ENCODE measurements around the gene ZNF318.

The ZNF318 gene

DNA sequence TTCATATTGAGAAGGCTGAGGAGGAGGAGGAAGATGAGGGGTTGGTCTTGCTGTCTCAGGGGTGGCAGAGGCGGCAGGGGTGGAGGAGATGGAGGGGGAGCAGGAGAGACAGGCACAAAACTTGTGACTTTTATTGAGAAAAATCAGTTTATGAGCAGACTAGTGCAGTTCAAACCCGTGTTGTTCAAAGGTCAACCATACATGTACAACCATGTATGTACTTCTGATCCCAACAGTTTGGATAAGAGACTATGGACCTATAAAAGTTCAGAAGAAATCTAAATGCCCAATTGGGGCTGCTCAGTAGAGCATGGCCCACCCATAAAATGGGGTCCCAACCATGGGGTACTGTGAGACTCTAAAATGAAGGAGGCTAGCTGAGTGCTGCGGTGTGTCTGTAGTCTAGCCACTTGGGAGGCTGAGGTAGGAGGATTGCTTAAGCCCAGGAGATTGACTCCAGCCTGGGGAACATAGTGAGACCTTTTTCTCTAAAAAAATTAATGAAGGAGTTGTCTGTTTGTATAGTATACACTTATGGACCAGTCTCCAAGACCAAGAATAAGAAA, 79.0 kb downstream of the ZNF318 start:
- H2BK12ac ChIP-seq (ENCODE audit: low read length in 2 of 2) = no peak overlapping the region
- H3K36me3 ChIP-seq (ENCODE audit: control insufficient read depth in 1 of 2, insufficient read depth in 2 of 2, low read depth in 1 of 2, low read length in 2 of 2) = no peaks in the 10 kb centered on the region
- no peak overlapping the region for H3K9ac ChIP-seq (ENCODE audit: low read length)
- H3K23ac ChIP-seq (ENCODE audit: low read length in 2 of 2) = no peak overlapping the region
- no peak overlapping the region for H4K91ac ChIP-seq (ENCODE audit: low read length)
- no peak overlapping the region for H3K4me2 ChIP-seq (ENCODE audit: low read length, poor library complexity, severe bottlenecking)
- H3K4me1 ChIP-seq (ENCODE audit: control insufficient read depth, insufficient read depth, low read depth, low read length) = peaks cover under 1% of the 10 kb centered on the region
- H2BK15ac ChIP-seq (ENCODE audit: low read depth, poor library complexity, severe bottlenecking) = no peak overlapping the region
- no peak overlapping the region for H2AK5ac ChIP-seq (ENCODE audit: low read length, severe bottlenecking)
- H3K18ac ChIP-seq (ENCODE audit: low read depth in 1 of 2, low read length in 2 of 2) = no peak overlapping the region
- no peak overlapping the region for H4K8ac ChIP-seq (ENCODE audit: low read length)
- no peaks in the 10 kb centered on the region for H3K9me3 ChIP-seq (ENCODE audit: control insufficient read depth, low read length)
- H2BK5ac ChIP-seq (ENCODE audit: low read depth, low read length, poor library complexity, severe bottlenecking) = no peak overlapping the region
- H3K4me3 ChIP-seq (ENCODE audit: insufficient read depth in 1 of 2, low read depth in 1 of 2, low read length in 2 of 2) = no peak overlapping the region
- DNase-seq = no peak
- H2AFZ ChIP-seq (ENCODE audit: low read depth, low read length) = no peak overlapping the region
- no peak overlapping the region for H3K4ac ChIP-seq (ENCODE audit: low read depth in 1 of 2, low read length in 2 of 2)
- H3K79me1 ChIP-seq (replicated peaks; ENCODE audit: low read length, poor library complexity, severe bottlenecking) = no peaks in the 10 kb centered on the region
- no peak overlapping the region for H3K27ac ChIP-seq (ENCODE audit: low read length, poor library complexity, severe bottlenecking)
- WGBS = 88% methylated on average over 3 of the region's 3 CpGs
- peaks cover 18 to 34% of the 10 kb centered on the region in 2 experiments for H3K27me3 ChIP-seq (ENCODE audit: control insufficient read depth in 1 of 2, insufficient read depth in 1 of 2, low read length in 2 of 2)
- H2BK120ac ChIP-seq (ENCODE audit: low read depth, low read length) = no peak overlapping the region
- H3K14ac ChIP-seq (ENCODE audit: low read length in 2 of 2) = no peak overlapping the region

DNA sequence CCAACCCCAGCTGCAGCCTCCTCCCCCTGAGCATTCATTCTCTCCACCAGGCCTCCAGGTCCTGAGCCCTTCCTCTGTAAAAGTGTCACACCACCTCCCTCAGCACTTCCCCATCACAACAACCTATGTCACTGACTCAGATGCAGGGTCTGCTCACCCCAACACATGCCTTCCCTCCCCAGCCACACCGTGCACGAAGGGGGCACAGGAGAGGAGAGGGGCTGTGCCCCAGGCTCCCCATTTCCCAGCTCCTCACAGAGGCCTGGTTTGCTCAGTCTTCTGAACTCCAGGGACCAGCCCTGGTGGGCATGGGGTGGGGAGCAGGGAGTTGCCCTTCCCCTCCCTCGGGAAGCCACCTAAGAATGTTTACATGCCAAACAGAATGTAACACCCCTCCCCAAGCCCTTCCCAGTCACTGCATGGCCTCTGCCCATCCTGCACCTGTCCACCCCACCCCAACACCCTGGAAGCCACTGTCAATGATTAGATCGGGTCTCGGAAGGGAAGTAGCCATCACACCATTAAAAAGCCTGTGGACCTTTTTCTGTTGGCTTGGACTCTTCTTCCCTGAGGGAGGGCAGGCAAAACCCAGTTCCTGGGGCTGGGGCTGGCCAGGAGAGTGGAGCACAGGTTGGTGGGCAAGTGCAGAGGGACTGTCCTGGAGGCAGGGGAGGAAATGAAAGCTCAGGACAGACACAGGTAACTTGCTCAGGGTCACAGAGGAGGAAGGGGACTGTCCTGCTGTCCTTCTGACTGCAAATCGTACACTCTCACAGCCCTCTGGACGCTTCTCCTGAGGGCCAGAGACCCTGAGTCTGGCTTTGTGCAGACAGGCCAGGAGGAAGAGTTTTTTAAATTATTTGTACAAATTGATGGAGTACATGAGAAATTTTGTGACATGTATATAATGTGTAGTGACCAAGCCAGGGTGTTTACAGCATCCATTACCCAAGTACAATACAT, 81.4 kb downstream of the ZNF318 start:
- Histone ChIP-seq H3K4me1 (ENCODE audit: control insufficient read depth, insufficient read depth, low read depth, low read length) (peaks cover 4% of the 10 kb centered on the region), H2BK120ac (ENCODE audit: low read depth, low read length) (no peak overlapping the region), H2BK15ac (ENCODE audit: low read depth, poor library complexity, severe bottlenecking) (no peak overlapping the region), H3K4ac (ENCODE audit: low read depth in 1 of 2, low read length in 2 of 2) (no peak overlapping the region), H3K27me3 (ENCODE audit: control insufficient read depth in 1 of 2, insufficient read depth in 1 of 2, low read length in 2 of 2) (peaks cover 33 to 49% of the 10 kb centered on the region in 2 experiments), H2BK5ac (ENCODE audit: low read depth, low read length, poor library complexity, severe bottlenecking) (no peak overlapping the region), H3K14ac (ENCODE audit: low read length in 2 of 2) (peak overlapping the region in 1 of 2 experiments; percentile 64), H3K27ac (ENCODE audit: low read length, poor library complexity, severe bottlenecking) (no peak overlapping the region), H3K9me3 (ENCODE audit: control insufficient read depth, low read length) (no peaks in the 10 kb centered on the region), H2BK12ac (ENCODE audit: low read length in 2 of 2) (no peak overlapping the region), H3K79me1 (replicated peaks; ENCODE audit: low read length, poor library complexity, severe bottlenecking) (no peaks in the 10 kb centered on the region), H4K8ac (ENCODE audit: low read length) (no peak overlapping the region), H2AFZ (ENCODE audit: low read depth, low read length) (no peak overlapping the region), H3K4me2 (ENCODE audit: low read length, poor library complexity, severe bottlenecking) (no peak overlapping the region), H4K91ac (ENCODE audit: low read length) (no peak overlapping the region), H3K18ac (ENCODE audit: low read depth in 1 of 2, low read length in 2 of 2) (no peak overlapping the region), H2AK5ac (ENCODE audit: low read length, severe bottlenecking) (no peak overlapping the region), H3K4me3 (ENCODE audit: insufficient read depth in 1 of 2, low read depth in 1 of 2, low read length in 2 of 2) (no peak overlapping the region), H3K23ac (ENCODE audit: low read length in 2 of 2) (no peak overlapping the region), H3K36me3 (ENCODE audit: control insufficient read depth in 1 of 2, insufficient read depth in 2 of 2, low read depth in 1 of 2, low read length in 2 of 2) (no peaks in the 10 kb centered on the region), H3K9ac (ENCODE audit: low read length) (no peak overlapping the region)
- WGBS = 86% methylated on average over 5 of the region's 7 CpGs
- DNase-seq = no peak

DNA sequence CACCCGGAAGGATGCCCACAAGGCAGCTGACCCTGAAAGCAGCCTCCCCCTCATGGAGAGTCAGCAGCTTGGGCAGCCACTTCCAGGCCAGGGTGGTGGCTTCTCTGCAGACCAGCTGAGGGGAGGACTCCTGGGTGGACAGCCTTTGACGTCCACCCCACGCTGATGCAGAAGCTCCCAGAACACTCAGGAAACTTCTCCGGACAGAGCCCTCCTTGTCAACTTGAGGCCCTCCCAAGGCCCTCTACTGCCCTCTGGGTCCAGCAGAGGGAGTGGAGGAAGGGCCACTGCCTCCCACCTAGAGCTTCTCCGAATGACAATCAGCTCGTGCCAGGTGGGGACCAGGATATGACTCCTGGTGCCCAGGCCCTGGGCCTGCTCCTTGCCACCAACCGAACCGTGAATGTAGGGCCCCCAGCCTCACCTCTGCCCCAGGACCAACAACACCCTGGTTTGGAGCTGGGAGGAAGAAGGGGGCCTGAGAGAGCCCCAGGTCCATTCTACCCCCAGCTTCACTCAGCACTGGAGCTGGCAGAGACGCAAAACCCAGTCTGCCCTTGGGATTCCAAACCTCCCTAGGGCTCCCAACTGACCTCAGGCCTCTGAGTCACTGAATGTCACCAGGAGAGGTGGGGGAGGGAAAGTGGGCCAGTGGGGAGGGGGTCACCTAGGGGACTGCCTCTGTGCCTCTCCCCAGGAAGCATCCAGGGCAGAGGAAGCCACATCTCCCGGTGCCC, 82.3 kb downstream of the ZNF318 start:
- Histone ChIP-seq H3K27me3 (ENCODE audit: control insufficient read depth in 1 of 2, insufficient read depth in 1 of 2, low read length in 2 of 2) (peaks cover 41 to 53% of the 10 kb centered on the region in 2 experiments), H3K4ac (ENCODE audit: low read depth in 1 of 2, low read length in 2 of 2) (no peak overlapping the region), H2BK12ac (ENCODE audit: low read length in 2 of 2) (no peak overlapping the region), H2BK5ac (ENCODE audit: low read depth, low read length, poor library complexity, severe bottlenecking) (no peak overlapping the region), H3K14ac (ENCODE audit: low read length in 2 of 2) (no peak overlapping the region), H3K27ac (ENCODE audit: low read length, poor library complexity, severe bottlenecking) (no peak overlapping the region), H3K9me3 (ENCODE audit: control insufficient read depth, low read length) (no peaks in the 10 kb centered on the region), H3K4me3 (ENCODE audit: insufficient read depth in 1 of 2, low read depth in 1 of 2, low read length in 2 of 2) (no peak overlapping the region), H3K18ac (ENCODE audit: low read depth in 1 of 2, low read length in 2 of 2) (no peak overlapping the region), H2AK5ac (ENCODE audit: low read length, severe bottlenecking) (no peak overlapping the region), H4K91ac (ENCODE audit: low read length) (no peak overlapping the region), H3K4me1 (ENCODE audit: control insufficient read depth, insufficient read depth, low read depth, low read length) (peaks cover 4% of the 10 kb centered on the region), H2AFZ (ENCODE audit: low read depth, low read length) (no peak overlapping the region), H3K9ac (ENCODE audit: low read length) (no peak overlapping the region), H3K36me3 (ENCODE audit: control insufficient read depth in 1 of 2, insufficient read depth in 2 of 2, low read depth in 1 of 2, low read length in 2 of 2) (no peaks in the 10 kb centered on the region), H3K79me1 (replicated peaks; ENCODE audit: low read length, poor library complexity, severe bottlenecking) (no peaks in the 10 kb centered on the region), H3K4me2 (ENCODE audit: low read length, poor library complexity, severe bottlenecking) (no peak overlapping the region), H4K8ac (ENCODE audit: low read length) (peak overlapping the region; percentile 17), H2BK15ac (ENCODE audit: low read depth, poor library complexity, severe bottlenecking) (no peak overlapping the region), H2BK120ac (ENCODE audit: low read depth, low read length) (no peak overlapping the region), H3K23ac (ENCODE audit: low read length in 2 of 2) (no peak overlapping the region)
- 79% methylated on average over 9 of the region's 10 CpGs for WGBS
- DNase-seq = no peak

DNA sequence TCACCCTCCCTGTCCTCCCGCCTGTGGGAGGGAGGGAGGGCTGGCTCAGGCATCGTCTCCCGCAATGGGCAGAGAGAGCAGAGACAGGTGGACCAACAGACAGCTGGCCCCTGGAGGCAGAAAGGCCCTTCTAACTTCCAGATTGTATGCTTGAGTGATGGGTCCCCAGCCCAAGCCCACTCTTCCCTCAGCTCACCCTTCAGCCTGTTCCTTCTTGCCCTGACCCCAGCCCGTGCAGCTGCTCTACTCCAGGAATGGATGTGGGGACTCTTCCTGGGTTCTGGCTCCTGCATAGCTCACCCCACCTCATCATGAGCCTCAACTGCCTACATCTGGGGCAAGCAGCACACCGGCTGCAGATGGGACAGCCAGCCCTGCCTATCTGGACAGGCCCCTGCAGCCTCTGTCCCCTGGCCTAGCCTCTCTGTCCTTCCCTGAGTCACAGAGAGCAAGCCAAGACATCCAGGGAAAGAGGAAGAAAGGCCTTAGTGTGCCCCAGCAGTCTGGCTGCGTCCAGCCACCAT, 82.9 kb downstream of the ZNF318 start:
- 80% methylated on average over 5 of the region's 6 CpGs for WGBS
- Histone ChIP-seq H3K4me3 (ENCODE audit: insufficient read depth in 1 of 2, low read depth in 1 of 2, low read length in 2 of 2) (no peak overlapping the region), H2BK15ac (ENCODE audit: low read depth, poor library complexity, severe bottlenecking) (no peak overlapping the region), H3K9ac (ENCODE audit: low read length) (no peak overlapping the region), H3K27me3 (ENCODE audit: control insufficient read depth in 1 of 2, insufficient read depth in 1 of 2, low read length in 2 of 2) (peaks cover 47 to 59% of the 10 kb centered on the region in 2 experiments), H3K9me3 (ENCODE audit: control insufficient read depth, low read length) (no peaks in the 10 kb centered on the region), H3K4ac (ENCODE audit: low read depth in 1 of 2, low read length in 2 of 2) (no peak overlapping the region), H2AK5ac (ENCODE audit: low read length, severe bottlenecking) (no peak overlapping the region), H4K8ac (ENCODE audit: low read length) (no peak overlapping the region), H2BK120ac (ENCODE audit: low read depth, low read length) (no peak overlapping the region), H3K23ac (ENCODE audit: low read length in 2 of 2) (no peak overlapping the region), H3K4me1 (ENCODE audit: control insufficient read depth, insufficient read depth, low read depth, low read length) (peaks cover 4% of the 10 kb centered on the region), H3K18ac (ENCODE audit: low read depth in 1 of 2, low read length in 2 of 2) (no peak overlapping the region), H3K36me3 (ENCODE audit: control insufficient read depth in 1 of 2, insufficient read depth in 2 of 2, low read depth in 1 of 2, low read length in 2 of 2) (no peaks in the 10 kb centered on the region), H2BK5ac (ENCODE audit: low read depth, low read length, poor library complexity, severe bottlenecking) (no peak overlapping the region), H2AFZ (ENCODE audit: low read depth, low read length) (no peak overlapping the region), H3K27ac (ENCODE audit: low read length, poor library complexity, severe bottlenecking) (no peak overlapping the region), H3K4me2 (ENCODE audit: low read length, poor library complexity, severe bottlenecking) (no peak overlapping the region), H3K79me1 (replicated peaks; ENCODE audit: low read length, poor library complexity, severe bottlenecking) (no peaks in the 10 kb centered on the region), H2BK12ac (ENCODE audit: low read length in 2 of 2) (no peak overlapping the region), H4K91ac (ENCODE audit: low read length) (no peak overlapping the region), H3K14ac (ENCODE audit: low read length in 2 of 2) (no peak overlapping the region)
- no peak for DNase-seq

All from mesenchymal stem cell (in vitro differentiated cells and primary cell).